ENCODE measurements around the gene ZNF385D.

DNA sequence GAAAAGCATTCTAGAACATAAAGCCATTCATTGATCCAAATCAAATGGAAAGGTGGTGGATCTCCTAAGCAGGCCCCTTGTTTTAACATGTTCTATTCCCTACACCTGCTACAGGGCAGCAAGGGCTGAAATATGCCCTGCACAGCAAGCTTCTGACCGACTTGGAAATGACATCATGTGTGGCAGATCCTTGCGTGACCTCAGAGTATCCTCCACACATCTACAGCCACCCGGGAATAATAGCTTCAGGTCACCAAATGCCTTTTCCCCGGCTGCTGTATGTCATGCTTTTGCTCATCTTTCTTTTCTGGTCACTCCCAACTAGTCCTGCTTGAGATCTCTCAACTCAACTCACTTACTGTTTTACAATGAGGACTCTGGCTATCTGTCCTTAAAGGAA lies 158.2 kb downstream of the ZNF385D start:
- TF ChIP-seq ATF7-NPFF (CRISPR knock-in tag; IDR thresholded peaks at IDR 0.05; ENCODE audit: low read depth) (no peak), ZNF777 (CRISPR knock-in tag; IDR thresholded peaks at IDR 0.05) (no peak), NPAS2 (CRISPR knock-in tag; IDR thresholded peaks at IDR 0.05; ENCODE audit: borderline replicate concordance) (no peak), NFIC (IDR thresholded peaks at IDR 0.05; ENCODE audit: low read length) (no peak), ZNF331 (CRISPR knock-in tag; IDR thresholded peaks at IDR 0.05) (no peak), PHF20 (CRISPR knock-in tag; IDR thresholded peaks at IDR 0.05) (no peak), YY1 (IDR thresholded peaks at IDR 0.05; ENCODE audit: insufficient read depth, insufficient replicate concordance, low read depth, low read length) (no peak)
- TF ChIP-seq, protein P1, sequence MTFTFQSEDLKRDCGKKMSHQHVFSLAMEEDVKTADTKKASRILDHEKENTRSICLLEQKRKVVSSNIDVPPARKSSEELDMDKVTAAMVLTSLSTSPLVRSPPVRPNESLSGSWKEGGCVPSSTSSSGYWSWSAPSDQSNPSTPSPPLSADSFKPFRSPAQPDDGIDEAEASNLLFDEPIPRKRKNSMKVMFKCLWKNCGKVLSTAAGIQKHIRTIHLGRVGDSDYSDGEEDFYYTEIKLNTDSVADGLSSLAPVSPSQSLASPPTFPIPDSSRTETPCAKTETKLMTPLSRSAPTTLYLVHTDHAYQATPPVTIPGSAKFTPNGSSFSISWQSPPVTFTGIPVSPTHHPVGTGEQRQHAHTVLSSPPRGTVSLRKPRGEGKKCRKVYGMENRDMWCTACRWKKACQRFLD (CRISPR knock-in tag; IDR thresholded peaks at IDR 0.05; ENCODE audit: borderline replicate concordance) = no peak
- TF ChIP-seq, protein P2, sequence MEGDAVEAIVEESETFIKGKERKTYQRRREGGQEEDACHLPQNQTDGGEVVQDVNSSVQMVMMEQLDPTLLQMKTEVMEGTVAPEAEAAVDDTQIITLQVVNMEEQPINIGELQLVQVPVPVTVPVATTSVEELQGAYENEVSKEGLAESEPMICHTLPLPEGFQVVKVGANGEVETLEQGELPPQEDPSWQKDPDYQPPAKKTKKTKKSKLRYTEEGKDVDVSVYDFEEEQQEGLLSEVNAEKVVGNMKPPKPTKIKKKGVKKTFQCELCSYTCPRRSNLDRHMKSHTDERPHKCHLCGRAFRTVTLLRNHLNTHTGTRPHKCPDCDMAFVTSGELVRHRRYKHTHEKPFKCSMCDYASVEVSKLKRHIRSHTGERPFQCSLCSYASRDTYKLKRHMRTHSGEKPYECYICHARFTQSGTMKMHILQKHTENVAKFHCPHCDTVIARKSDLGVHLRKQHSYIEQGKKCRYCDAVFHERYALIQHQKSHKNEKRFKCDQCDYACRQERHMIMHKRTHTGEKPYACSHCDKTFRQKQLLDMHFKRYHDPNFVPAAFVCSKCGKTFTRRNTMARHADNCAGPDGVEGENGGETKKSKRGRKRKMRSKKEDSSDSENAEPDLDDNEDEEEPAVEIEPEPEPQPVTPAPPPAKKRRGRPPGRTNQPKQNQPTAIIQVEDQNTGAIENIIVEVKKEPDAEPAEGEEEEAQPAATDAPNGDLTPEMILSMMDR (CRISPR knock-in tag; IDR thresholded peaks at IDR 0.05) = no peak
- TF ChIP-seq, protein P3, sequence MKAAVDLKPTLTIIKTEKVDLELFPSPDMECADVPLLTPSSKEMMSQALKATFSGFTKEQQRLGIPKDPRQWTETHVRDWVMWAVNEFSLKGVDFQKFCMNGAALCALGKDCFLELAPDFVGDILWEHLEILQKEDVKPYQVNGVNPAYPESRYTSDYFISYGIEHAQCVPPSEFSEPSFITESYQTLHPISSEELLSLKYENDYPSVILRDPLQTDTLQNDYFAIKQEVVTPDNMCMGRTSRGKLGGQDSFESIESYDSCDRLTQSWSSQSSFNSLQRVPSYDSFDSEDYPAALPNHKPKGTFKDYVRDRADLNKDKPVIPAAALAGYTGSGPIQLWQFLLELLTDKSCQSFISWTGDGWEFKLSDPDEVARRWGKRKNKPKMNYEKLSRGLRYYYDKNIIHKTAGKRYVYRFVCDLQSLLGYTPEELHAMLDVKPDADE (CRISPR knock-in tag; IDR thresholded peaks at IDR 0.05) = no peak
- TF ChIP-seq, protein P4, sequence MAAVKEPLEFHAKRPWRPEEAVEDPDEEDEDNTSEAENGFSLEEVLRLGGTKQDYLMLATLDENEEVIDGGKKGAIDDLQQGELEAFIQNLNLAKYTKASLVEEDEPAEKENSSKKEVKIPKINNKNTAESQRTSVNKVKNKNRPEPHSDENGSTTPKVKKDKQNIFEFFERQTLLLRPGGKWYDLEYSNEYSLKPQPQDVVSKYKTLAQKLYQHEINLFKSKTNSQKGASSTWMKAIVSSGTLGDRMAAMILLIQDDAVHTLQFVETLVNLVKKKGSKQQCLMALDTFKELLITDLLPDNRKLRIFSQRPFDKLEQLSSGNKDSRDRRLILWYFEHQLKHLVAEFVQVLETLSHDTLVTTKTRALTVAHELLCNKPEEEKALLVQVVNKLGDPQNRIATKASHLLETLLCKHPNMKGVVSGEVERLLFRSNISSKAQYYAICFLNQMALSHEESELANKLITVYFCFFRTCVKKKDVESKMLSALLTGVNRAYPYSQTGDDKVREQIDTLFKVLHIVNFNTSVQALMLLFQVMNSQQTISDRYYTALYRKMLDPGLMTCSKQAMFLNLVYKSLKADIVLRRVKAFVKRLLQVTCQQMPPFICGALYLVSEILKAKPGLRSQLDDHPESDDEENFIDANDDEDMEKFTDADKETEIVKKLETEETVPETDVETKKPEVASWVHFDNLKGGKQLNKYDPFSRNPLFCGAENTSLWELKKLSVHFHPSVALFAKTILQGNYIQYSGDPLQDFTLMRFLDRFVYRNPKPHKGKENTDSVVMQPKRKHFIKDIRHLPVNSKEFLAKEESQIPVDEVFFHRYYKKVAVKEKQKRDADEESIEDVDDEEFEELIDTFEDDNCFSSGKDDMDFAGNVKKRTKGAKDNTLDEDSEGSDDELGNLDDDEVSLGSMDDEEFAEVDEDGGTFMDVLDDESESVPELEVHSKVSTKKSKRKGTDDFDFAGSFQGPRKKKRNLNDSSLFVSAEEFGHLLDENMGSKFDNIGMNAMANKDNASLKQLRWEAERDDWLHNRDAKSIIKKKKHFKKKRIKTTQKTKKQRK (IDR thresholded peaks at IDR 0.05; ENCODE audit: low read length) = no peak

All from HepG2 (cell line).